ENCODE results near the gene MRPL4.
A peak's percentile ranks its signal among the peaks of the same experiment; 100 is the strongest.

The MRPL4 gene

GRCh38 chr19:10288662-10289166 is 36.7 kb downstream of the MRPL4 start:
- DNase-seq (ENCODE audit: low read depth in 2 of 2): no peak

- DNase-seq (ENCODE audit: low read depth in 2 of 2): peak; percentile 48 to 67
Observed at GRCh38 chr19:10289167-10289835, 37.3 kb downstream of the MRPL4 start.

- no peak for DNase-seq (ENCODE audit: low read depth in 2 of 2)
Observed at GRCh38 chr19:10289836-10290356, 37.9 kb downstream of the MRPL4 start, which contains the start of gene ICAM5. TSS of gene ICAM5 (plus strand) at chr19:10289952. CDS start at chr19:10290044, 92 bp downstream.

- DNase-seq (ENCODE audit: low read depth in 2 of 2): no peak
Observed at GRCh38 chr19:10290357-10290875, 38.4 kb downstream of the MRPL4 start.

GRCh38 chr19:10290876-10291553 is 39.0 kb downstream of the MRPL4 start:
- DNase-seq (ENCODE audit: low read depth in 2 of 2): peak; percentile 42 to 56

GRCh38 chr19:10291554-10292205 is 39.7 kb downstream of the MRPL4 start:
- no peak for DNase-seq (ENCODE audit: low read depth in 2 of 2)

- peak; percentile 67 to 84 for DNase-seq (ENCODE audit: low read depth in 2 of 2)
Observed at GRCh38 chr19:10292206-10292788, 40.3 kb downstream of the MRPL4 start.

GRCh38 chr19:10292789-10293636 is 41.0 kb downstream of the MRPL4 start:
- no peak for DNase-seq (ENCODE audit: low read depth in 2 of 2)

GRCh38 chr19:10293637-10294367 is 41.8 kb downstream of the MRPL4 start:
- no peak for DNase-seq (ENCODE audit: low read depth in 2 of 2)

GRCh38 chr19:10294368-10294697 is 42.3 kb downstream of the MRPL4 start:
- no peak for DNase-seq (ENCODE audit: low read depth in 2 of 2)

- no peak for DNase-seq (ENCODE audit: low read depth in 2 of 2)
Observed at GRCh38 chr19:10295305-10295846, 43.4 kb downstream of the MRPL4 start.

GRCh38 chr19:10295847-10296591 is 44.0 kb downstream of the MRPL4 start:
- no peak for DNase-seq (ENCODE audit: low read depth in 2 of 2)

GRCh38 chr19:10299545-10300458 is 47.8 kb downstream of the MRPL4 start:
- DNase-seq (ENCODE audit: low read depth in 2 of 2): no peak

GRCh38 chr19:10305139-10305806 is 53.3 kb downstream of the MRPL4 start:
- no peak for DNase-seq (ENCODE audit: low read depth in 2 of 2)

GRCh38 chr19:10306327-10306726 is 54.3 kb downstream of the MRPL4 start:
- DNase-seq (ENCODE audit: low read depth in 2 of 2): no peak

GRCh38 chr19:10309423-10309822 is 57.4 kb downstream of the MRPL4 start, which contains the start of gene ZGLP1:
TSS of gene ZGLP1 (minus strand) at chr19:10309815.
- DNase-seq (ENCODE audit: low read depth in 2 of 2): no peak

Data from stimulated activated CD8-positive, alpha-beta memory T cell treated with anti-CD3 and anti-CD28 coated beads, Interleukin-2, amount 100 ng/mL, for 48 hours (primary cell).